ENCODE results near the gene CDH26. TPM values are rescaled to one million over a fixed set of nuclear protein-coding genes. Genes with fewer than 3 reads are reported as not detected.

Gene CDH26
- total and polyA plus RNA-seq, 9 of the 15 experiments (the other 6 are each of a cell fraction or from before 2014, with no cell fraction given): 0.07 to 0.13 (median 0.10) TPM; not detected in 4

DNA sequence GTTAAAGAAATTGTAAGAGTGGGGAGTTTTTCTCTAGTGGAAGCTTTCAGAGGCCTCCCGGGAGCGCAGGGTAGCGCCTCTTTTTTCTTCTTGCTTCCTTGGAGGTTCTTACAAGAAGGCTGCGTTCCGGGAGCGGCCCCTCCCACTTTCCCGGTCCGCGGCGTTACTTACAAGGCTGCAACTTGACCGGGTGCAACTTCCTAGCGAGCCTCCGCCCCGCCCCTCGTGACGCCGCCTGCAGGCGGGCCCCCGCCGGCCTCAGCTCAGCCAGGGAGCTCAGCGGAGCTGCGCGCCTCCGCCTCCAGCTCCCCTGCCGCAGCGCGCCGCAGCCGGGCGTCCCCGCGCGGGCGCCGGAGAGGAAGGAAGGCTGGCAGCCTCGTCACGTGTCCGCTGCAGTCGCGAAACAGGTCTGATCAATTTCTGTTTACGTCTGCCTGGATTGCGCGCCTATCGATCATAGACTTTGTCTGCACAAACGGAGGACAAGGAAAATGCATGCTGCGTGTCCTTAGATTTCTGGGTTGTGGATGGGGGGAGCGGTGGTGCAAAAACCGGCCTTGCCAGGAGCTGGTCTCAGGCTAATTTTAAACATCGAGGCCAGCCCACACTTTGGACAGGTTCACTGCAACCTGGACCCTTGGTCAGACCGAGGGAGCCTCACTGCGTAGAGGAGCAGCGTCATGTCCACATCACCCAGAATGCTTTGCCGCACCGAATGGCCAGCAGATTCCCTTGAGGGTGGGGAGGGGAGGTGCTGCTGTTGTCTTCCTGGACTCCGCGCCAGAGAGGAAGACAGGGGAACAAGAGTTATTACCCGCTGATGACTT, 17.9 kb upstream of the CDH26 start, which contains the start of the genes FAM217B and PPP1R3D (continued):
- TF ChIP-seq, protein P1, sequence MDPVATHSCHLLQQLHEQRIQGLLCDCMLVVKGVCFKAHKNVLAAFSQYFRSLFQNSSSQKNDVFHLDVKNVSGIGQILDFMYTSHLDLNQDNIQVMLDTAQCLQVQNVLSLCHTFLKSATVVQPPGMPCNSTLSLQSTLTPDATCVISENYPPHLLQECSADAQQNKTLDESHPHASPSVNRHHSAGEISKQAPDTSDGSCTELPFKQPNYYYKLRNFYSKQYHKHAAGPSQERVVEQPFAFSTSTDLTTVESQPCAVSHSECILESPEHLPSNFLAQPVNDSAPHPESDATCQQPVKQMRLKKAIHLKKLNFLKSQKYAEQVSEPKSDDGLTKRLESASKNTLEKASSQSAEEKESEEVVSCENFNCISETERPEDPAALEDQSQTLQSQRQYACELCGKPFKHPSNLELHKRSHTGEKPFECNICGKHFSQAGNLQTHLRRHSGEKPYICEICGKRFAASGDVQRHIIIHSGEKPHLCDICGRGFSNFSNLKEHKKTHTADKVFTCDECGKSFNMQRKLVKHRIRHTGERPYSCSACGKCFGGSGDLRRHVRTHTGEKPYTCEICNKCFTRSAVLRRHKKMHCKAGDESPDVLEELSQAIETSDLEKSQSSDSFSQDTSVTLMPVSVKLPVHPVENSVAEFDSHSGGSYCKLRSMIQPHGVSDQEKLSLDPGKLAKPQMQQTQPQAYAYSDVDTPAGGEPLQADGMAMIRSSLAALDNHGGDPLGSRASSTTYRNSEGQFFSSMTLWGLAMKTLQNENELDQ (CRISPR knock-in tag; IDR thresholded peaks at IDR 0.05; ENCODE audit: borderline replicate concordance): no peak
- no peak for TF ChIP-seq SLC30A9 (CRISPR knock-in tag; IDR thresholded peaks at IDR 0.05)
- TF ChIP-seq FOXJ3 (CRISPR knock-in tag; IDR thresholded peaks at IDR 0.05): no peak
- TF ChIP-seq NRF1 (conservative IDR thresholded peaks at IDR 0.05 in 1 of 2, IDR thresholded peaks at IDR 0.05 in 1 of 2): peak; percentile 87 to 88
- TF ChIP-seq ILK (tag; IDR thresholded peaks at IDR 0.05; ENCODE audit: borderline replicate concordance, low read depth): no peak
- no peak for TF ChIP-seq ZNF311 (CRISPR knock-in tag; IDR thresholded peaks at IDR 0.05)
- TF ChIP-seq, protein P2, sequence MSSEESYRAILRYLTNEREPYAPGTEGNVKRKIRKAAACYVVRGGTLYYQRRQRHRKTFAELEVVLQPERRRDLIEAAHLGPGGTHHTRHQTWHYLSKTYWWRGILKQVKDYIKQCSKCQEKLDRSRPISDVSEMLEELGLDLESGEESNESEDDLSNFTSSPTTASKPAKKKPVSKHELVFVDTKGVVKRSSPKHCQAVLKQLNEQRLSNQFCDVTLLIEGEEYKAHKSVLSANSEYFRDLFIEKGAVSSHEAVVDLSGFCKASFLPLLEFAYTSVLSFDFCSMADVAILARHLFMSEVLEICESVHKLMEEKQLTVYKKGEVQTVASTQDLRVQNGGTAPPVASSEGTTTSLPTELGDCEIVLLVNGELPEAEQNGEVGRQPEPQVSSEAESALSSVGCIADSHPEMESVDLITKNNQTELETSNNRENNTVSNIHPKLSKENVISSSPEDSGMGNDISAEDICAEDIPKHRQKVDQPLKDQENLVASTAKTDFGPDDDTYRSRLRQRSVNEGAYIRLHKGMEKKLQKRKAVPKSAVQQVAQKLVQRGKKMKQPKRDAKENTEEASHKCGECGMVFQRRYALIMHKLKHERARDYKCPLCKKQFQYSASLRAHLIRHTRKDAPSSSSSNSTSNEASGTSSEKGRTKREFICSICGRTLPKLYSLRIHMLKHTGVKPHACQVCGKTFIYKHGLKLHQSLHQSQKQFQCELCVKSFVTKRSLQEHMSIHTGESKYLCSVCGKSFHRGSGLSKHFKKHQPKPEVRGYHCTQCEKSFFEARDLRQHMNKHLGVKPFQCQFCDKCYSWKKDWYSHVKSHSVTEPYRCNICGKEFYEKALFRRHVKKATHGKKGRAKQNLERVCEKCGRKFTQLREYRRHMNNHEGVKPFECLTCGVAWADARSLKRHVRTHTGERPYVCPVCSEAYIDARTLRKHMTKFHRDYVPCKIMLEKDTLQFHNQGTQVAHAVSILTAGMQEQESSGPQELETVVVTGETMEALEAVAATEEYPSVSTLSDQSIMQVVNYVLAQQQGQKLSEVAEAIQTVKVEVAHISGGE (CRISPR knock-in tag; IDR thresholded peaks at IDR 0.05): peak in 1 of 3 experiments; percentile 78; a peak in 3 of 6 replicates
- no peak for TF ChIP-seq GATAD2B (IDR thresholded peaks at IDR 0.05; ENCODE audit: borderline replicate concordance)
- TF ChIP-seq, protein P3, sequence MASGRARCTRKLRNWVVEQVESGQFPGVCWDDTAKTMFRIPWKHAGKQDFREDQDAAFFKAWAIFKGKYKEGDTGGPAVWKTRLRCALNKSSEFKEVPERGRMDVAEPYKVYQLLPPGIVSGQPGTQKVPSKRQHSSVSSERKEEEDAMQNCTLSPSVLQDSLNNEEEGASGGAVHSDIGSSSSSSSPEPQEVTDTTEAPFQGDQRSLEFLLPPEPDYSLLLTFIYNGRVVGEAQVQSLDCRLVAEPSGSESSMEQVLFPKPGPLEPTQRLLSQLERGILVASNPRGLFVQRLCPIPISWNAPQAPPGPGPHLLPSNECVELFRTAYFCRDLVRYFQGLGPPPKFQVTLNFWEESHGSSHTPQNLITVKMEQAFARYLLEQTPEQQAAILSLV (tag; IDR thresholded peaks at IDR 0.05): no peak
- TF ChIP-seq ZNF79 (CRISPR knock-in tag; IDR thresholded peaks at IDR 0.05; ENCODE audit: low read depth): no peak
- TF ChIP-seq ZNF23 (CRISPR knock-in tag; IDR thresholded peaks at IDR 0.05): no peak
- no peak for TF ChIP-seq NFYB (IDR thresholded peaks at IDR 0.05; ENCODE audit: extremely low read depth, insufficient read length)
- peak; percentile 72 for TF ChIP-seq BHLHE40 (IDR thresholded peaks at IDR 0.05; ENCODE audit: low read length)
- TF ChIP-seq MAZ (CRISPR knock-in tag; conservative IDR thresholded peaks at IDR 0.05 in 1 of 2, IDR thresholded peaks at IDR 0.05 in 1 of 2): peak; percentile 43 to 88; a peak in 3 of 4 replicates
- TF ChIP-seq ZNF668 (CRISPR knock-in tag; IDR thresholded peaks at IDR 0.05): no peak
